HepG2 (cell line): ENCODE data around the gene LYPD6. TPM values are rescaled to one million over a fixed set of nuclear protein-coding genes. Genes with fewer than 3 reads are reported as not detected.
"Not testable (repeated sequence)": the region's sequence is repeated elsewhere in the genome, so short reads cannot be mapped to it uniquely, and the experiment has no call there.

Experiments used
- ATAC-seq: fragments of 200-7000 bp; cut with Tn5 transposase; 3 replicates; pipeline ENCODE4 v1.9.1; 2020; ENCODE audit warnings: mild to moderate bottlenecking, moderate library complexity
- BruUV-seq: library from RNA; stranded (reverse); fragments of 400-500 nt; replicated peaks from 2 replicates; lab custom pipeline; 2021; lab: Mats Ljungman, UMichigan
- CTCF ChIA-PET: fragments of 300-600 bp; formaldehyde crosslinking; extraction: SDS; loops from one replicate; lab custom pipeline; 2021; ENCODE audit warnings: low total read pairs, inconsistent platforms, low intra/inter-chr PET ratio; lab: Yijun Ruan, JAX
- POLR2A ChIA-PET: fragments of 350-600 bp; sonication (Branson Sonifier 250); formaldehyde crosslinking; loops from one replicate; lab custom pipeline; 2020; ENCODE audit warnings: antibody characterized with exemption, inconsistent platforms; lab: Yijun Ruan, JAX
- DNase-seq: peaks from one replicate; pipeline ENCODE4 v3.0.0-alpha.2; 2015; ENCODE audit warnings: low spot score
- FAIRE-seq: peaks from 3 replicates; lab custom pipeline; 2011; peaks lifted over from hg19 to GRCh38; lab: Jason Lieb, UNC
- H2AFZ ChIP-seq: one replicate; pipeline ENCODE4 v1.6.1; 2011; ENCODE audit warnings: low read length, inconsistent platforms
- H3K27ac ChIP-seq: fragments of 300-600 bp; 3 replicates; pipeline ENCODE4 v1.8.0; 2011; ENCODE audit warnings: mixed run types, mild to moderate bottlenecking, mixed read lengths, low read length, inconsistent platforms; ENCODE audit not compliant: insufficient read depth; ENCODE audit errors: extremely low read length
- H3K27me3 ChIP-seq, 2 experiments: fragments of 200-600 bp in 1 of 2; 2 replicates in 1 of 2; 3 replicates in 1 of 2; pipeline versions ENCODE4 v1.6.0 to v1.8.0; 2011; ENCODE audit warnings: low read length in 2 of 2, mild to moderate bottlenecking in 2 of 2, moderate library complexity in 2 of 2, inconsistent platforms in 1 of 2; ENCODE audit not compliant: insufficient read depth in 2 of 2, control insufficient read depth in 1 of 2
- H3K36me3 ChIP-seq, 2 experiments: fragments of 200-600 bp in 1 of 2; replicated peaks in 1 of 2; 2 replicates in 1 of 2; 3 replicates in 1 of 2; pipeline versions ENCODE4 v1.5.1 to v1.8.0; 2011; ENCODE audit warnings: low read length in 2 of 2, inconsistent platforms in 1 of 2; ENCODE audit not compliant: insufficient read depth in 2 of 2, control insufficient read depth in 1 of 2
- H3K4me1 ChIP-seq: 2 replicates; pipeline ENCODE4 v1.5.1; 2012; ENCODE audit warnings: low read length, inconsistent platforms; ENCODE audit not compliant: insufficient read depth
- H3K4me2 ChIP-seq: 2 replicates; pipeline ENCODE4 v1.6.0; 2011; ENCODE audit warnings: low read depth, low read length, inconsistent platforms
- H3K4me3 ChIP-seq, 3 experiments: fragments of 200-600 bp in 1 of 3; sonication (generic), shearing (Covaris generic) in 1 of 3; replicated peaks in 1 of 3; 2 replicates each; pipeline ENCODE4 v1.5.1; 2011 to 2016; ENCODE audit warnings: low read length in 3 of 3, inconsistent platforms in 2 of 3, low read depth in 2 of 3, mild to moderate bottlenecking in 2 of 3, control low read depth in 1 of 3, mixed read lengths in 1 of 3; ENCODE audit not compliant: insufficient read depth in 1 of 3
- H3K79me2 ChIP-seq: one replicate; pipeline ENCODE4 v1.6.1; 2011; ENCODE audit warnings: low read length, inconsistent platforms; ENCODE audit not compliant: insufficient read depth
- H3K9ac ChIP-seq: 2 replicates; pipeline ENCODE4 v1.6.0; 2011; ENCODE audit warnings: mild to moderate bottlenecking, low read depth, low read length, inconsistent platforms; ENCODE audit not compliant: insufficient read depth
- H3K9me3 ChIP-seq: 2 replicates; pipeline ENCODE4 v1.5.1; 2012; ENCODE audit warnings: mild to moderate bottlenecking, low read length
- H4K20me1 ChIP-seq: 2 replicates; pipeline ENCODE4 v1.6.0; 2011; ENCODE audit warnings: inconsistent platforms, mild to moderate bottlenecking, low read length, moderate library complexity; ENCODE audit not compliant: insufficient read depth
- CBX2 ChIP-seq, 2 experiments: fragments of 200-600 bp in 1 of 2; sonication (generic); formaldehyde crosslinking in 1 of 2; IDR thresholded peaks; 2 replicates each; pipeline versions ENCODE4 v1.7.0 to v1.8.1; 2018 to 2022; ENCODE audit warnings: low read depth in 2 of 2, low read length in 1 of 2, mild to moderate bottlenecking in 1 of 2, missing genetic modification reagents in 1 of 2
- HNRNPL ChIP-seq: fragments of 200-400 bp; formaldehyde crosslinking; IDR thresholded peaks from 2 replicates; pipeline ENCODE4 v1.6.1; 2017; ENCODE audit warnings: mild to moderate bottlenecking, low read depth, low read length
- HOXA9 ChIP-seq: sonication (generic); formaldehyde crosslinking; IDR thresholded peaks from 2 replicates; pipeline ENCODE4 v1.8.1; 2022; ENCODE audit warnings: missing genetic modification reagents, mild to moderate bottlenecking, moderate library complexity, borderline replicate concordance
- JUN ChIP-seq: sonication (generic); formaldehyde crosslinking; IDR thresholded peaks from 2 replicates; pipeline ENCODE4 v1.4.0; 2020; ENCODE audit warnings: mild to moderate bottlenecking, missing genetic modification reagents
- KDM5A ChIP-seq: fragments of 200-600 bp; sonication (generic); IDR thresholded peaks from 2 replicates; pipeline ENCODE4 v1.7.0; 2018; ENCODE audit warnings: antibody characterized with exemption, mild to moderate bottlenecking, low read length, borderline replicate concordance
- MIER3 ChIP-seq: IDR thresholded peaks from 2 replicates; pipeline ENCODE4 v1.6.1; 2016; ENCODE audit warnings: missing compliant biosample characterization, borderline replicate concordance
- MXD4 ChIP-seq: IDR thresholded peaks from 2 replicates; pipeline ENCODE4 v1.6.1; 2016; ENCODE audit warnings: mild to moderate bottlenecking, missing biosample characterization, missing genetic modification reagents
- RBM22 ChIP-seq: fragments of 200-400 bp; formaldehyde crosslinking; optimal IDR thresholded peaks from 2 replicates; pipeline ENCODE3; 2017; ENCODE audit warnings: mild to moderate bottlenecking, low read length, moderate library complexity
- SIN3B ChIP-seq: fragments of 150-350 bp; IDR thresholded peaks from 2 replicates; pipeline ENCODE4 v1.6.1; 2014; ENCODE audit warnings: low read length
- ZBTB21 ChIP-seq: sonication (generic); formaldehyde crosslinking; IDR thresholded peaks from 2 replicates; pipeline ENCODE4 v1.4.0; 2020; ENCODE audit warnings: missing genetic modification reagents
- ZFYVE20 ChIP-seq: sonication (generic); formaldehyde crosslinking; IDR thresholded peaks from 2 replicates; pipeline ENCODE4 v1.8.0; 2023; ENCODE audit warnings: low read depth, mild to moderate bottlenecking, moderate library complexity, missing genetic modification reagents, borderline replicate concordance
- ZNF225 ChIP-seq: sonication (generic); formaldehyde crosslinking; IDR thresholded peaks from 2 replicates; pipeline ENCODE4 v1.4.0; 2020; ENCODE audit warnings: mild to moderate bottlenecking, missing genetic modification reagents
- ZNF672 ChIP-seq: sonication (generic); formaldehyde crosslinking; IDR thresholded peaks from 2 replicates; pipeline ENCODE4 v1.8.1; 2022; ENCODE audit warnings: missing genetic modification reagents
- ZNF83 ChIP-seq: sonication (generic); formaldehyde crosslinking; IDR thresholded peaks from 2 replicates; pipeline ENCODE4 v1.4.0; 2020; ENCODE audit warnings: missing genetic modification reagents, mild to moderate bottlenecking, borderline replicate concordance
- WGBS: methylation state at CpG from one replicate; pipeline ENCODE4 v1.1.6; 2017; ENCODE audit warnings: low lambda C conversion rate; 5-methylcytosine and 5-hydroxymethylcytosine counted together
- in situ Hi-C: cut with HindIII; loops from 2 replicates; pipeline ENCODE4 v1.10.0; 2017; ENCODE audit warnings: low pct_unique_long_range_greater_than_20kb; ENCODE audit not compliant: extremely low pct_ligation_motif_present
- intact Hi-C: fragments of 100-400 bp; cut with micrococcal nuclease; formaldehyde crosslinking; loops from one replicate; pipeline ENCODE4 v1.10.0; 2022; ENCODE audit not compliant: unreplicated experiment
- polyA plus RNA-seq, 8 experiments: library from polyadenylated mRNA; depleted of rRNA in 3 of 8; stranded (reverse) in 7 of 8; unstranded in 1 of 8; fragments of >200 nt; fragmentation: Illumina TruSeq in 4 of 8; extraction: Trizol in 4 of 8; gene quantifications; 2 replicates each; pipeline versions ENCODE4 v1.2.1 to v1.2.3, GENCODE V29; 2011 to 2016; ENCODE audit warnings: low read depth in 4 of 8, missing spikeins in 1 of 8, mixed read lengths in 1 of 8; ENCODE audit not compliant: insufficient read depth in 1 of 8
- total RNA-seq, 5 experiments: library from RNA; depleted of rRNA; stranded (reverse); fragments of >200 nt; fragmentation: Illumina TruSeq; extraction: Trizol; gene quantifications; 2 replicates each; pipeline ENCODE4 v1.2.3, GENCODE V29; 2016; ENCODE audit warnings: low read depth in 1 of 5
- TF ChIP-seq, protein P1 (sequence below): sonication (generic); formaldehyde crosslinking; IDR thresholded peaks from 2 replicates; pipeline ENCODE4 v1.4.0; 2020; ENCODE audit warnings: missing genetic modification reagents, mild to moderate bottlenecking, borderline replicate concordance
- TF ChIP-seq, protein P2 (sequence below): sonication (generic); formaldehyde crosslinking; IDR thresholded peaks from 2 replicates; pipeline ENCODE4 v1.5.1; 2020; ENCODE audit warnings: missing genetic modification reagents, mild to moderate bottlenecking, borderline replicate concordance

The LYPD6 gene
- total and polyA plus RNA-seq, 2 of the 13 experiments (the other 11 are each of a cell fraction or from before 2014, with no cell fraction given), result 0.01 to 0.07 TPM

DNA sequence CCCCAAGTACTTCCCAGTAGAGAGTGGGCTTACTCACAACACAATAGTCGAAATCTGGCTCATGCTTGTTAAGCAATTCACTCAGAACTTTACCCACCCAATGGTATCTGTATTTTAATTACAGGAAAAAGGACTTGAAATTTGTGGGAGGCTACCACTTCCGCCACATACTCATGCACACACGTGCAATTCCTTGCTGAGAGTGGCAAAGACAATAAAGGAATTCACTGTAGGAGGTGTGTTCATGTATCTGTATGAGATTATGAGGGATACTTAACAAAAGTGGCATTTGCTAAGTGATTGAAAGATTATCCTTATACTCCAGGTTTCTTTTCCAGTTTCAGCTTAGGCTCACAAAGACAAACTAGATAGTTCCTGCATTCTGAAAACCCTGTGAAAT is 14.9 kb upstream of the LYPD6 start (continued):
- TF ChIP-seq, protein P1, sequence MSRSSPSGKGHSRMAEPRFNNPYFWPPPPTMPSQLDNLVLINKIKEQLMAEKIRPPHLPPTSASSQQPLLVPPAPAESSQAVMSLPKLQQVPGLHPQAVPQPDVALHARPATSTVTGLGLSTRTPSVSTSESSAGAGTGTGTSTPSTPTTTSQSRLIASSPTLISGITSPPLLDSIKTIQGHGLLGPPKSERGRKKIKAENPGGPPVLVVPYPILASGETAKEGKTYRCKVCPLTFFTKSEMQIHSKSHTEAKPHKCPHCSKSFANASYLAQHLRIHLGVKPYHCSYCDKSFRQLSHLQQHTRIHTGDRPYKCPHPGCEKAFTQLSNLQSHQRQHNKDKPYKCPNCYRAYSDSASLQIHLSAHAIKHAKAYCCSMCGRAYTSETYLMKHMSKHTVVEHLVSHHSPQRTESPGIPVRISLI (CRISPR knock-in tag), result no peak
- no peak for TF ChIP-seq ZNF672 (CRISPR knock-in tag)
- no peak for TF ChIP-seq ZBTB21 (CRISPR knock-in tag)

DNA sequence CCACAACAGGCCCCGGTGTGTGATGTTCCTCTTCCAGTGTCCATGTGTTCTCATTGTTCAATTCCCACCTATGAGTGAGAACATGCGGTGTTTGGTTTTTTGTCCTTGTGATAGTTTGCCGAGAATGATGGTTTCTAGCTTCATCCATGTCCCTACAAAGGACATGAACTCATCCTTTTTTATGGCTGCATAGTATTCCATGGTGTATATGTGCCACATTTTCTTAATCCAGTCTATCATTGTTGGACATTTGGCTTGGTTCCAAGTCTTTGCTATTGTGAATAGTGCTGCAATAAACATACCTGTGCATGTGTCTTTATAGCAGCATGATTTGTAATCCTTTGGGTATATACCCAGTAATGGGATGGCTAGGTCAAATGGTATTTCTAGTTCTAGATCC is 11.8 kb upstream of the LYPD6 start:
- WGBS, result 29% methylated on average over 3 of the region's 3 CpGs
- CTCF ChIA-PET, BruUV-seq, H3K4me3 ChIP-seq, intact Hi-C loops, H2AFZ ChIP-seq, H3K4me2 ChIP-seq, H3K9me3 ChIP-seq, H4K20me1 ChIP-seq, H3K4me1 ChIP-seq, H3K36me3 ChIP-seq, DNase-seq, H3K27ac ChIP-seq, ATAC-seq, H3K9ac ChIP-seq, H3K79me2 ChIP-seq, POLR2A ChIA-PET, H3K27me3 ChIP-seq, FAIRE-seq, in situ Hi-C loops: not testable (repeated sequence)

DNA sequence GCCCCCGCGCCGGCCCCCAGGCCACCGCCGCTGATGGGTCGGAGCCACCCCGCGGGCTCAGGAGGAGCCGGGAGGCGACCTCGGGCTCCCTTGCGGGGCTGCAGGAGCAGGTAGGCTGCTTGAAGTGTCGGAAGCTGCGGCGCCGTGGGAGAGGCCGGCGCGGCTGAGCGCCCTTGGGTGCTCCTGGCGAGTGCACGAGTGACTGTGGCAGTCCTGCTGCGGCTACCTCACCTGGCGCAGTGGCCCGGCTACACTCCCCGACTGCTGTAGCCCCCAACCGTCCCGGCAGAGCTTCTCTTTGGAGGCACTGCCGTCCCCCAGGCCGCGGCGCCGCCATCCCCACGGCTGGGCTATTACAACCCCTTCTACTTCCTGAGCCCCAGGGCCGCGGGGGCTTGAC is 10.0 kb upstream of the LYPD6 start:
- 84% methylated on average over 27 of the region's 36 CpGs for WGBS
- Histone ChIP-seq H3K4me3 (no peak overlapping the region), H3K9ac (no peak overlapping the region), H3K27ac (no peak overlapping the region), H2AFZ (no peak overlapping the region), H3K27me3 (no peaks in the 10 kb centered on the region), H4K20me1 (no peaks in the 10 kb centered on the region), H3K4me1 (no peaks in the 10 kb centered on the region), H3K36me3 (no peaks in the 10 kb centered on the region), H3K4me2 (no peak overlapping the region), H3K9me3 (no peaks in the 10 kb centered on the region), H3K79me2 (no peaks in the 10 kb centered on the region)
- FAIRE-seq (no peak), DNase-seq (no peak), ATAC-seq (no peak)
- in situ Hi-C loops (no loop called here), intact Hi-C loops (no loop called here)
- POLR2A ChIA-PET, result no interaction called here
- BruUV-seq, result no TSS peak
- CTCF ChIA-PET, result no interaction called here
- TF ChIP-seq ZNF83 (CRISPR knock-in tag), result no peak
- TF ChIP-seq HNRNPL, result no peak
- no peak for TF ChIP-seq ZNF225 (CRISPR knock-in tag)
- TF ChIP-seq CBX2 (IDR thresholded peaks at IDR 0.05; ENCODE audit: low read depth, low read length), result no peak
- no peak for TF ChIP-seq CBX2 (CRISPR knock-in tag; IDR thresholded peaks at IDR 0.05; ENCODE audit: low read depth)
- no peak for TF ChIP-seq RBM22
- TF ChIP-seq MXD4 (CRISPR knock-in tag), result no peak
- TF ChIP-seq MIER3 (CRISPR knock-in tag), result no peak
- TF ChIP-seq HOXA9 (CRISPR knock-in tag), result no peak
- TF ChIP-seq KDM5A, result no peak
- no peak for TF ChIP-seq JUN (CRISPR knock-in tag)
- no peak for TF ChIP-seq SIN3B
- TF ChIP-seq, protein P2, sequence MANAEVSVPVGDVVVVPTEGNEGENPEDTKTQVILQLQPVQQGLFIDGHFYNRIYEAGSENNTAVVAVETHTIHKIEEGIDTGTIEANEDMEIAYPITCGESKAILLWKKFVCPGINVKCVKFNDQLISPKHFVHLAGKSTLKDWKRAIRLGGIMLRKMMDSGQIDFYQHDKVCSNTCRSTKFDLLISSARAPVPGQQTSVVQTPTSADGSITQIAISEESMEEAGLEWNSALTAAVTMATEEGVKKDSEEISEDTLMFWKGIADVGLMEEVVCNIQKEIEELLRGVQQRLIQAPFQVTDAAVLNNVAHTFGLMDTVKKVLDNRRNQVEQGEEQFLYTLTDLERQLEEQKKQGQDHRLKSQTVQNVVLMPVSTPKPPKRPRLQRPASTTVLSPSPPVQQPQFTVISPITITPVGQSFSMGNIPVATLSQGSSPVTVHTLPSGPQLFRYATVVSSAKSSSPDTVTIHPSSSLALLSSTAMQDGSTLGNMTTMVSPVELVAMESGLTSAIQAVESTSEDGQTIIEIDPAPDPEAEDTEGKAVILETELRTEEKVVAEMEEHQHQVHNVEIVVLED, result no peak
- TF ChIP-seq ZFYVE20 (CRISPR knock-in tag), result no peak
